Measurements from ENCODE around the gene DIS3L2.

DNA sequence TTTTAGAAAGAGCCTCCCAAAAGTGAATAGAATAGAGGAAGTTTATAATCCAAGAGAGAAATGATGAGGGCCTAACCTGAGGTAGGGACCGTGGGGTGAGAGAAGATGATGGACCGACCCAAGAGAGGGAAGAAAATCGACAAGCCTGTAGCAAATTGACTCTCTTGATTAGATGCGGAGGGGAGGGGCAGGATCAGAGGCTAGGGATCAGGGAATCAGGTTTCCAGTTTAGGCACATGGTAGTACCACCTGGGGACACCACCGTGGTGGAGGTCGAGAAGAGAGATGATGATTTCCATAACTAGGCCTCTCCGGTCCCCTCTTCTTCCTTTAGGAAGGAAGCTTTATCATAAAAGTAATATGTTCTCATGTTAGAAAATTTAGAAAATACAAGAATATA lies 308.4 kb downstream of the DIS3L2 start:
- no peak for TF ChIP-seq POLR2AphosphoS5 (IDR thresholded peaks at IDR 0.05; ENCODE audit: borderline replicate concordance, low read depth, low read length)
- TF ChIP-seq EZH2 (IDR thresholded peaks at IDR 0.05) = no peak
